Astrocyte (in vitro differentiated cells and primary cell): Measurements from ENCODE around the gene GNB1L. TPM values are rescaled to one million over a fixed set of nuclear protein-coding genes. Genes with fewer than 3 reads are reported as not detected.

ENCODE experiments used
- DNase-seq: peaks from one replicate; pipeline ENCODE4 v3.0.0-alpha.2; 2010; ENCODE audit warnings: low read depth
- FAIRE-seq: peaks from 2 replicates; lab custom pipeline; 2011; peaks lifted over from hg19 to GRCh38; lab: Jason Lieb, UNC
- H2AFZ ChIP-seq: 2 replicates; pipeline ENCODE4 v1.6.0; 2012; ENCODE audit warnings: low read depth, low read length, inconsistent platforms
- H3K27ac ChIP-seq: 2 replicates; pipeline ENCODE4 v1.5.1; 2011; ENCODE audit warnings: low read depth, low read length, inconsistent platforms
- H3K27me3 ChIP-seq: 2 replicates; pipeline ENCODE4 v1.6.0; 2011; ENCODE audit warnings: low read length, inconsistent platforms; ENCODE audit not compliant: insufficient read depth
- H3K36me3 ChIP-seq: 2 replicates; pipeline ENCODE4 v1.5.1; 2011; ENCODE audit warnings: low read length, inconsistent platforms; ENCODE audit not compliant: insufficient read depth
- H3K4me1 ChIP-seq: 2 replicates; pipeline ENCODE4 v1.5.1; 2011; ENCODE audit warnings: low read length, inconsistent platforms; ENCODE audit not compliant: insufficient read depth
- H3K4me2 ChIP-seq: 2 replicates; pipeline ENCODE4 v1.6.0; 2012; ENCODE audit warnings: low read length, inconsistent platforms
- H3K4me3 ChIP-seq: 2 replicates; pipeline ENCODE4 v1.5.1; 2011; ENCODE audit warnings: low read depth, mild to moderate bottlenecking, low read length, inconsistent platforms; ENCODE audit not compliant: insufficient read depth
- H3K79me2 ChIP-seq: 2 replicates; pipeline ENCODE4 v1.6.0; 2012; ENCODE audit warnings: mild to moderate bottlenecking, low read length, inconsistent platforms; ENCODE audit not compliant: insufficient read depth
- H3K9ac ChIP-seq: 2 replicates; pipeline ENCODE4 v1.6.0; 2012; ENCODE audit warnings: mild to moderate bottlenecking, low read length, inconsistent platforms
- H3K9me3 ChIP-seq: 2 replicates; pipeline ENCODE4 v1.5.1; 2012; ENCODE audit warnings: low read depth, mild to moderate bottlenecking, low read length, inconsistent platforms; ENCODE audit not compliant: insufficient read depth
- H4K20me1 ChIP-seq: 2 replicates; pipeline ENCODE4 v1.6.0; 2012; ENCODE audit warnings: low read length, inconsistent platforms; ENCODE audit not compliant: insufficient read depth
- H3K27ac Mint-ChIP-seq: one replicate; pipeline ENCODE4 v1.8.0; 2021; ENCODE audit warnings: mild to moderate bottlenecking, mixed read lengths; ENCODE audit not compliant: unreplicated experiment
- H3K27me3 Mint-ChIP-seq: one replicate; pipeline ENCODE4 v1.8.0; 2021; ENCODE audit warnings: low read depth, mixed read lengths; ENCODE audit not compliant: unreplicated experiment
- H3K36me3 Mint-ChIP-seq: one replicate; pipeline ENCODE4 v1.8.0; 2021; ENCODE audit warnings: low read depth, mixed read lengths; ENCODE audit not compliant: unreplicated experiment
- H3K4me1 Mint-ChIP-seq: one replicate; pipeline ENCODE4 v1.8.0; 2021; ENCODE audit warnings: low read depth, mixed read lengths; ENCODE audit not compliant: unreplicated experiment
- H3K4me3 Mint-ChIP-seq: one replicate; pipeline ENCODE4 v1.8.0; 2021; ENCODE audit warnings: mild to moderate bottlenecking, moderate library complexity, mixed read lengths; ENCODE audit not compliant: unreplicated experiment
- H3K9me3 Mint-ChIP-seq: one replicate; pipeline ENCODE4 v1.8.0; 2021; ENCODE audit warnings: mild to moderate bottlenecking, mixed read lengths; ENCODE audit not compliant: unreplicated experiment
- CTCF ChIP-seq: IDR thresholded peaks from 2 replicates; pipeline ENCODE4 v1.5.1; 2011; ENCODE audit warnings: low read depth, mild to moderate bottlenecking, inconsistent platforms, low read length, moderate library complexity; ENCODE audit not compliant: insufficient read depth
- EZH2 ChIP-seq: IDR thresholded peaks from 2 replicates; pipeline ENCODE4 v1.6.1; 2012; ENCODE audit warnings: mild to moderate bottlenecking, low read length, inconsistent platforms; ENCODE audit not compliant: insufficient read depth
- total RNA-seq: library from RNA; stranded (reverse); gene quantifications from 2 replicates; pipeline ENCODE4 v1.2.1, GENCODE V29; 2021

The GNB1L gene
- total RNA-seq, 1 donor from 2014 or later, result 14.3 TPM

GRCh38 chr22:19815823-19816290 is 38.8 kb downstream of the GNB1L start:
- Mint-ChIP-seq H3K36me3 (peaks cover 15% of the 10 kb centered on the region), H3K27me3 (peaks cover 6% of the 10 kb centered on the region), H3K4me1 (peaks cover 9% of the 10 kb centered on the region), H3K9me3 (no peaks in the 10 kb centered on the region), H3K4me3 (no peak overlapping the region), H3K27ac (no peak overlapping the region)
- Histone ChIP-seq H2AFZ (no peak overlapping the region), H3K4me1 (peaks cover 7% of the 10 kb centered on the region), H3K9me3 (no peaks in the 10 kb centered on the region), H3K4me2 (no peak overlapping the region), H3K9ac (no peak overlapping the region), H3K79me2 (no peaks in the 10 kb centered on the region), H3K36me3 (no peaks in the 10 kb centered on the region), H3K27ac (no peak overlapping the region), H3K27me3 (no peaks in the 10 kb centered on the region), H3K4me3 (no peak overlapping the region), H4K20me1 (peaks cover 9% of the 10 kb centered on the region)
- TF ChIP-seq EZH2 (no peak), CTCF (no peak)
- FAIRE-seq, result no peak
- DNase-seq, result no peak

DNA sequence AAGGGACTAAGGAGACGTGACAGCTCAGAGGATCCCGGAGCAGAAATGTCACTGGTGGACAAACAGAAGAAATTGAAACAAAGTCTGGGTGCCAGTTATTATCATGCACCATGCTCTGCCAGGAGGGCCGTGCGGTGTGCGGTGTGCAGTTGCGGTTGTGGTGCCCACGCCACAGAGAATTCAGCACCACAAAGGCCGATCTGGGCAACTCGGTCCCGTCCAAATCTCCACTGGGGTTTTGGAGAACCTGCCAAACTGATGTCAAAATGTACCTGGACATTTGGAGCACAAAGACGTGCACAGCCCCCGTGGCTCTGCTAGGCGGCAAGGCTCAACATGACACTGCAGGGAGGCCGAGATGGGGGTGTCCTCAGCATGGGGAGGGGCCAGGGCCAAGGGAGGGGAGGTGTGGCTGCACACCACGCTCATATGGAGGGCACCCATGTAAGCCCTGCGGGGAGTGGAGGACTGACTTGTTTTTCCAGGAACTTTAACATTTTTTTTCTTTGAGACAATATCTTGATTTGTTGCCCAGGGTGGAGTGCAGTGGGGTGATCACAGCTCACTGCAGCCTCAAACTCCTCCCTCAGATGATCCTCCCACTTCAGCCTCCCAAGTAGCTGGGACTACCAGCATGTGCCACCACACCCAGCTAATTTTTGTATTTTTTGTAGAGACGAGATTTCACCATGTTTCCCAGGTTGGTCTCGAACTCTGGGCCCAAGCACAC is 39.4 kb downstream of the GNB1L start:
- FAIRE-seq, result no peak
- Histone ChIP-seq H3K36me3 (no peaks in the 10 kb centered on the region), H3K4me3 (no peak overlapping the region), H2AFZ (no peak overlapping the region), H3K79me2 (no peaks in the 10 kb centered on the region), H3K9ac (no peak overlapping the region), H3K4me1 (peaks cover 13% of the 10 kb centered on the region), H3K4me2 (no peak overlapping the region), H3K27me3 (no peaks in the 10 kb centered on the region), H4K20me1 (peaks cover 13% of the 10 kb centered on the region), H3K9me3 (no peaks in the 10 kb centered on the region), H3K27ac (no peak overlapping the region)
- H3K27me3 Mint-ChIP-seq, result peaks cover 6% of the 10 kb centered on the region
- TF ChIP-seq CTCF (no peak), EZH2 (no peak)
- no peaks in the 10 kb centered on the region for H3K9me3 Mint-ChIP-seq
- no peak overlapping the region for H3K4me3 Mint-ChIP-seq
- no peak overlapping the region for H3K27ac Mint-ChIP-seq
- DNase-seq, result no peak
- peaks cover 15% of the 10 kb centered on the region for H3K36me3 Mint-ChIP-seq
- H3K4me1 Mint-ChIP-seq, result peaks cover 13% of the 10 kb centered on the region

DNA sequence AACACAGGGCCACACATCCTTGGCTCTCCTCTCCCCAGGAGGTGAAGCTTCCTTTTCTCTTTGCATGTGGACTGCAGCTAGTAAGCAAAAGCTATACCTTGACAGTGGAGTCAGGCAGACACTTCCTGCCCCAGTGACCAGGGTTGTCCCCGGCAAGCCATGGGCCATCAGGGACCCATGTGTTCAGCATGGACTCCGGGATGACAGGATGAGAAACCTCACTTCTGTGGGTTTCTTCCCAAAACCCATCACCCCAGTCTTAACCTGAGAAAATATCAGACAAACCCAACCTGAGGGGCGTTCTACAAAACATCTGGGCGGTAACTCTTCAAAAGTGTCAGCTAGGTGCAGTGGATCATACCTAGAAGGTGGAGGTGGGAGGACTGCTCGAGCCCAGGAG is 40.2 kb downstream of the GNB1L start:
- Histone ChIP-seq H3K79me2 (no peaks in the 10 kb centered on the region), H3K4me1 (peaks cover 15% of the 10 kb centered on the region), H3K36me3 (no peaks in the 10 kb centered on the region), H3K9ac (no peak overlapping the region), H3K27ac (no peak overlapping the region), H3K4me3 (no peak overlapping the region), H2AFZ (no peak overlapping the region), H4K20me1 (peaks cover 13% of the 10 kb centered on the region), H3K9me3 (no peaks in the 10 kb centered on the region), H3K27me3 (no peaks in the 10 kb centered on the region), H3K4me2 (no peak overlapping the region)
- FAIRE-seq (no peak), DNase-seq (no peak)
- H3K27ac Mint-ChIP-seq, result no peak overlapping the region
- TF ChIP-seq EZH2 (no peak), CTCF (no peak)
- H3K9me3 Mint-ChIP-seq, result no peaks in the 10 kb centered on the region
- peaks cover 15% of the 10 kb centered on the region for H3K36me3 Mint-ChIP-seq
- H3K4me1 Mint-ChIP-seq, result peaks cover 13% of the 10 kb centered on the region
- peaks cover 7% of the 10 kb centered on the region for H3K27me3 Mint-ChIP-seq
- no peak overlapping the region for H3K4me3 Mint-ChIP-seq
